DMS153 treated with DMSO at 0.1 percent for 48 hours (cell line): ENCODE results near the gene GMDS.

ENCODE experiments used
- DNase-seq: peaks from one replicate; lab custom pipeline; 2025; ENCODE audit not compliant: unreplicated experiment; lab: John Stamatoyannopoulos, UW

GMDS gene

DNA sequence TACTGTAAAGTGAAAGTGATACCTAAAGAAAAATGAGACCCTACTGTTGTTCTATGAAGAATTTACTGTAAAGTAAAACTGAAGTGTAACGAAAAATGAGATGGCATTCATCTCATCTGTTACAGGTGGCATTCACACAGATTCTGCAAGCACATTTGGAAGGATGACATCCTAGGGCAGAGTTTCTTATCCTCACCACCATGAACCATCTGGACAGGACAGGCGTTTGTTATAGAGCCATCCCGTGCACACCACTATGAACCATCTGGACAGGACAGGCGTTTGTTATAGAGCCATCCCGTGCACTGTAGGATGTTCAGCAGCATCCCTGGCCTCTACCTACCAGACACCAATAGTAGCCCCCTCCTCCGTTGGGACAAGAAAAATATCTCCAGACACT is 294.8 kb downstream of the GMDS start:
- DNase-seq: no peak

DNA sequence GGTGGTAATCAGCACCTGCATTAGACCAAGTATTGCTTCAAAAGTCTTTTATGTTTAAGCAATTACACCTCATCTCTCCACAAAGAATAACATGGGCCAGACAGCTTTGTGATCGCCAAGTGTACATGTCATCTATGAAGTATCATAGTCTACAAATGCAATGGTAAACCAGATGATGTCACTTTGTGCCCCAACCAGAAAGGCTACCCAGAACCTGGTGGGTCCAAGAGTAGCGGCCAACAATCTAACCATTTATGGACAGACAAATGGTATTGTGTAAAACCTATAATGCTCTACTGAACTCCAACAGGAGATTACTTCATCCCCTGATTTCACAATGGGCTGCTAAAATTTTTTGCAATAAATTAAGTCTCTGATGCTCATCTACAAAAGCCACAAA is 295.9 kb downstream of the GMDS start:
- no peak for DNase-seq

GRCh38 chr6:1947922-1948321 is 297.5 kb downstream of the GMDS start:
- no peak for DNase-seq

GRCh38 chr6:1946583-1946982 is 298.8 kb downstream of the GMDS start:
- no peak for DNase-seq

DNA sequence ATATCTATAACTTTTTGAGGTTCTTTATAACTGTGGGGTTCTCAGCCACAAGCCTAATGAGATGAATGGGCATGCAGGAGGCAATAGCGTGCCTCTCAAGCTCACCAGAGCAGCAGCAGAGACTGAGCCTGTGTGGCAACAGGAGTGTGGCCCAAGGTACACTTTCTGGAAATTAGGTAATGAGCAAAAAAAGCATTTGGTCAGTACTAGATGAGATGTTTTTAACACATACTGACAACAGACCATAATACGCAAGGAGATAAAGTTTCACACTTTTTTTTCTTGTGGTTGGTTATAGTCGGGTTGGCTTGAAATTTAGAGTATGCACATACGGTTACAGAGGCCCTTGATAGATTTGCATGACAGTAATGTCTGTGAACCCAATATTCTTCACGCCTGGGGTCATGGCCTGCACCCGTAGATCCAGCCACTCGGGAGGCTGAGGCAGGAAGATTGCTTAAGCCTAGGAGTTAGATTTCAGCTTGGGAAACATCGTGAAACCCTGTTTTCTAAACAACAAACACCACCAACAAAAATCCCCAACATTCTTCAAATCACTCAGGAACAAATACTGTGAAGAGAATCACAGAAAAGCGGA is 300.1 kb downstream of the GMDS start:
- DNase-seq: no peak

DNA sequence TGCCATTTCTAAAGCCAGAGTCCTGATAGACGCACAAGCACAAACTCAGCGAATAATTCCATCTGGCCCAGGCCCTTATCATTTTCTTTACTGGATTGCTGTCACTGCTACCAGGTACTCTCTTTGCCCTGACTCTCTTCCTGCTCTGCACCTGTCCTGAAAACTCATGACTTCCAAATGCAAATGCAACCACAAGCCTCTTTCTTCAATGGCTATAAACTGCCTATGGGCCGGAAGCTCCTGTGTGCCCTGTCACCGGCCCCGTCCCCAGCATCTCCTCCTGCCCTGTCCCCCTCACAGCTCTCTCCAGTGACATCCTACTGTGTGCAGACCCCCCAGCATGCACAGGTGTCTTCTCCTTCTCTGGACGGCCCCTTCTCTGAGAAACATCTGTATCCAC is 302.6 kb downstream of the GMDS start:
- no peak for DNase-seq

GRCh38 chr6:1941534-1941933 is 303.9 kb downstream of the GMDS start:
- no peak for DNase-seq

DNA sequence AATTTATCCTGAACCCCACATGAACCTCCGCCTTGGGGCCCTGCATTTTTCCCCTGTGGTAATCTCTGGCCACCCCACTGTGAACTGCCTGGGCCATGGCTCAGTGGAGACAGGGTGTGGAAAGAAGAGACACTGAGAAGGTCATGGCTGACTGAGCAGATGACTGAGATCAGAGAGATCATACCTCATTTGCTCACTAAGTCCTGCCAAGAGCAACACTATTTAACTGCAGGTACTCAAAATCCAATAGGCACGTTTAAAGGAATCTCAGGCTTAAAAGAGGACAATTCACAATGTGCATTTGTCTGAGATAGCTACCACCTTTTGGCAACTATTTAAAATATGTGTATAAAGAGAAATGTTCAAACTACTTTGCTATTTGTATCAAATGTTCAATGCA is 305.0 kb downstream of the GMDS start:
- no peak for DNase-seq

- DNase-seq: no peak
Observed at GRCh38 chr6:1933292-1933691, 312.1 kb downstream of the GMDS start.

- DNase-seq: no peak
Observed at GRCh38 chr6:1931817-1932216, 313.6 kb downstream of the GMDS start.

- no peak for DNase-seq
Observed at GRCh38 chr6:1930356-1930755, 315.0 kb downstream of the GMDS start.

DNA sequence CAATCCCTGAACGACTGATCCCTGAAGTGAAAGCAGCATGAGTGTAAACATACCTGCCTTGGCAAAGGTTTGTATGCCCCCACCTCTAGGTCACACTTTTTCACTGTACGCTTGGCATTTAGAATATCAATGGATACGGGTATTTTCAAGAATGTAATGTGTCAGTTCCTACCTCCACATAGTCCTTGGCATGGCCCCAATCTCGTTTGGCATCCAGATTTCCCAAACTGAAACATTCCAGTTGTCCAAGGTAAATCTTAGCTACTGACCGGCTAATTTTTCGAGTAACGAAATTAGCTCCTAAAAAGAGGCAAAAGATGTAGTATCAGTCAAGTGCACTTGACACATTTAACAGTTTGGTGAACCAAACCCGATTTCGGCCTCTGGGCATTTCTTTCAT is 315.5 kb downstream of the GMDS start:
- DNase-seq: no peak

- no peak for DNase-seq
Observed at GRCh38 chr6:1925743-1926430, 319.5 kb downstream of the GMDS start.

DNA sequence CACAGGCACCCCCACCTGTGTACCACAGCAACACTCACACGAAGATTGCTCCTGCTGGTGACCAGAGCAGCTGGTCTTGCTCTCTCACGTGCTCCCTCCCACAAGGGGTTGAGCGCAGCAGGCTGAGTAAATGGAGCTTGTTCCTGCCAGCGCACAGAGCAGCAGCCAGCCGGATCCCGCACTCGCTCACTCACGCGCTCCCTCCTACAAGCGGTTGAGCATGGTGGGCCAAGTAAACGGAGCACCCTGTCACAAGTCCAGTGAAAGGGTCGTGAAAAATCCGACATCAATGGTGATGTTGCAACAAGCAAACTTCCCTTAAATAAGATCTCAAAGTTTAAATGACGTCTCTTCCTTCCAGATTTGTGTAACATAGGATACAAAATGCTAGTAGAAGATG is 322.0 kb downstream of the GMDS start:
- no peak for DNase-seq

DNA sequence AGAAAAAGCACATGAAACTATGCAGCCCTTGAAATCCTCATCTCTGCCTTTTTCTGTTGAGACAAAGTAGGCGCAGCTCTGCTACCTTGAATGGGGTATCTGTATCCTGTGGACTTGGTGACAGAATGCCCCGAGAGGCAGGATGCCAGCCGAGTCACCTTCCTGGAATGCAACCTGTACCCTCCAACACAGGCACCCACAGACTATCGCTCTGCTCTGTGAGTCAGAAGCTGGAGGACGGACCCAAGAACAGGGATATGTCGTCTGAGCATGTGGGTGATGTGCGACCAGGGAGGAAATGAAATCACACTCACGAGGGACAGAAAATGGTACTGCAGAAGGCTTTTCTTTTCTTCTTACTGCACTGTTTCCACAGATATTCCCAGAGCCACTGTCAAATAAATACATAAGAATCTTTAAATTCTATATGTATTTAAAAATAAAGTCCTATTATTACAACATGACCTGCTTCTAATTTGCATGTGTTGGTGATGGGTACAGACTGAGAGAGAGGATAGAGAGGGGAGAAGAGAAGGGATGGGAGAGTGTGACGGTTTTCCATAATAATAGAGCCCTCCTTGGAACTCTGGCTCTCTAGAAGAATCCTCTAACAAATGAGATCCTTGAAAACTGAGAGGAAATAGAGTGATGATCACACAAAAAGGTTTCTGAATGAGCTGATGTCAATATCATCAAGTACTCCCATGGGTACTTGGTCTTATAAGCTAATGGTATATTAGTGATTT is 327.6 kb downstream of the GMDS start:
- no peak for DNase-seq

DNA sequence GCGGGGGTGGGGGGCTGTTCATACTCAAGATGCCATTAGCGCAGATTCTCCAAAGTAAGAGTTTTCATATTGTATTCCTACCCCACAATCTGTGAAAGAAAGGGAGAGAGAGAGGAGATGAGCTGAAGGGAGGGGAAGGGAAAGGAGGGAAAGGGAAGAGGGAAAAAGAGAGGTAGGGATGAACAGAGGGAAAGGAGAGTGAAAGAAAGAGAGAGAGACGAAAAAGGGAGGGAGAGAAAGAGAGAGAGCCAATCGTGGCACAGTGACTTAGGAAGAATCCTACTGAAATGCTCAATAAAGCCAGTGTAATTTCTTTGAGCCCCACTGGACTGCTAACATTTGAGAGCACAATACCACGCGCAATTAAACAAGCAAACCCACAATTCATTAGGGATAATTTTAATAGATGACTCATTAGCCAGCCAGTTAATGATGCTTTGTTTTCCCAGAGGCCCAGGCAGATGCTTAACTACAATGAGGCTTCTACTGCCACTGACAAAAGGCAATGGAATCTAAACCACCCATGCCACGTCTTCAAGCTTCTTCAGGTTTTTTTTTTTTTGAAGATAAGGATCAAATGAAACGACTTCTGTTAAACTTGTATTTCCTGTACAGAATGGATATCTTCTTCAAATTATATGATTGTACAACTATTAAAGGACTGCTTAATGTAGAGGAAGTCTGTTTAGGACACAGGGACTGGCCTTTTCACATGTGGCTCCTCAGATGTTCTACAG is 328.9 kb downstream of the GMDS start:
- no peak for DNase-seq

- no peak for DNase-seq
Observed at GRCh38 chr6:1915226-1915625, 330.2 kb downstream of the GMDS start.

GRCh38 chr6:1913577-1913976 is 331.8 kb downstream of the GMDS start:
- no peak for DNase-seq

GRCh38 chr6:1912731-1913130 is 332.7 kb downstream of the GMDS start:
- DNase-seq: no peak

GRCh38 chr6:1911474-1911873 is 333.9 kb downstream of the GMDS start:
- DNase-seq: no peak

DNA sequence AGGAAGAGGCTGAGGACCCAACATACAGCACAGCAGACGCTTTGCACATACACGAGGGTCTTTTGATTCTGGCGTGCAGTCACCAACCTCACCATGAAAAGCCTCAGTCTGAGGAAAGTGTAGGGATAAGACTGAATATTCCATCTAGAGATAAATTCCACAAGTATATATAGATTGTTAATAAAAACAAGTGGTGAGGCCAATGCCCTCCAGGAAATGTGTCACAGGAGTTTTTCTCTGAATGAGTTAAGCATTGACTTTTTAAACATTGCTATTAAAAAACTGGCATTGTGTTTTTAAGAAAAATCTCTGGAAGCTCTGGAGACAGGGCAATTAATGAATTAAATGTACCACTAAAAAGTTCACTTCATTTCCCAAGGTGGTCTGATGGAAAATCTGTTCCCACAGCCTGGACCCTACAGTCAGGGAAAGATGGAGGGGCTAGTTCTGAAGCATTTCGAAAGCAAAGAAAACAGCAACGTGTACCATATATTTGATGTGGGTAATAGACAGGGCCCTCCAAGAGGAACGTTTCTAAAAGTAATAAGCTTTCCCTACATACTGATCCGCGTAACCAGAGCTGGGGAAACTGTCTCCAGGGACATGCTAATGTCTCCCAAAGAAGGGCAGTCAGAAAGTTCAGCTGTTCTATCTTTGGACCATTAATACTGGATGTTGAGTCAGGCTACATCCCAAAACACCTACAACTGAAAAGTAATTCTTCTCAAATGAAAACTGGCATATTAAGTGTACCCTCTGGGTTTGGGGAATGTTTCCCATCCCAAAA is 334.6 kb downstream of the GMDS start:
- no peak for DNase-seq
